ENCODE data around the gene KIFC3. TPM values are rescaled to one million over a fixed set of nuclear protein-coding genes. Genes with fewer than 3 reads are reported as not detected.

The KIFC3 gene
- total and polyA plus RNA-seq, 2 donors (not counting 1 experiment from before 2014, with no cell fraction given), result 13.8 to 44.9 TPM

- no peak for DNase-seq (ENCODE audit: low read depth in 2 of 2)
- Histone ChIP-seq H3K4me2 (ENCODE audit: extremely low read depth, insufficient read depth, low read length) (no peak overlapping the region), H3K79me2 (ENCODE audit: control insufficient read depth, insufficient read depth, low read length) (no peaks in the 10 kb centered on the region), H2AFZ (ENCODE audit: low read length) (no peak overlapping the region), H3K36me3 (ENCODE audit: control insufficient read depth, insufficient read depth, low read length) (peaks cover 2% of the 10 kb centered on the region), H3K4me1 (ENCODE audit: control insufficient read depth, extremely low read depth, insufficient read depth, low read length) (no peaks in the 10 kb centered on the region), H3K9me3 (ENCODE audit: control insufficient read depth, insufficient read depth, low read depth, low read length) (no peaks in the 10 kb centered on the region), H3K27me3 (ENCODE audit: control insufficient read depth, insufficient read depth, low read length) (no peaks in the 10 kb centered on the region), H3K9ac (ENCODE audit: insufficient read depth, low read length) (no peak overlapping the region), H3K27ac (ENCODE audit: insufficient read depth, low read length) (no peak overlapping the region), H3K4me3 (replicated peaks in 1 of 4; ENCODE audit: control extremely low read depth in 1 of 4, insufficient read depth in 1 of 4, low read depth in 3 of 4, low read length in 4 of 4) (no peak overlapping the region), H4K20me1 (ENCODE audit: control insufficient read depth, extremely low read depth, insufficient read depth, low read length) (no peaks in the 10 kb centered on the region)
- TF ChIP-seq EZH2 (IDR thresholded peaks at IDR 0.05; ENCODE audit: low read length, missing control alignments), result no peak
- TF ChIP-seq, protein P1, sequence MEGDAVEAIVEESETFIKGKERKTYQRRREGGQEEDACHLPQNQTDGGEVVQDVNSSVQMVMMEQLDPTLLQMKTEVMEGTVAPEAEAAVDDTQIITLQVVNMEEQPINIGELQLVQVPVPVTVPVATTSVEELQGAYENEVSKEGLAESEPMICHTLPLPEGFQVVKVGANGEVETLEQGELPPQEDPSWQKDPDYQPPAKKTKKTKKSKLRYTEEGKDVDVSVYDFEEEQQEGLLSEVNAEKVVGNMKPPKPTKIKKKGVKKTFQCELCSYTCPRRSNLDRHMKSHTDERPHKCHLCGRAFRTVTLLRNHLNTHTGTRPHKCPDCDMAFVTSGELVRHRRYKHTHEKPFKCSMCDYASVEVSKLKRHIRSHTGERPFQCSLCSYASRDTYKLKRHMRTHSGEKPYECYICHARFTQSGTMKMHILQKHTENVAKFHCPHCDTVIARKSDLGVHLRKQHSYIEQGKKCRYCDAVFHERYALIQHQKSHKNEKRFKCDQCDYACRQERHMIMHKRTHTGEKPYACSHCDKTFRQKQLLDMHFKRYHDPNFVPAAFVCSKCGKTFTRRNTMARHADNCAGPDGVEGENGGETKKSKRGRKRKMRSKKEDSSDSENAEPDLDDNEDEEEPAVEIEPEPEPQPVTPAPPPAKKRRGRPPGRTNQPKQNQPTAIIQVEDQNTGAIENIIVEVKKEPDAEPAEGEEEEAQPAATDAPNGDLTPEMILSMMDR (conservative IDR thresholded peaks at IDR 0.05 in 1 of 2, IDR thresholded peaks at IDR 0.05 in 1 of 2; ENCODE audit: low read depth in 1 of 2, low read length in 2 of 2), result no peak
Observed at GRCh38 chr16:57748596-57748995, 53.7 kb downstream of the KIFC3 start.

- TF ChIP-seq EZH2 (IDR thresholded peaks at IDR 0.05; ENCODE audit: low read length, missing control alignments), result no peak
- TF ChIP-seq, protein P1 (conservative IDR thresholded peaks at IDR 0.05 in 1 of 2, IDR thresholded peaks at IDR 0.05 in 1 of 2; ENCODE audit: low read depth in 1 of 2, low read length in 2 of 2), result no peak
- Histone ChIP-seq H3K9me3 (ENCODE audit: control insufficient read depth, insufficient read depth, low read depth, low read length) (no peaks in the 10 kb centered on the region), H4K20me1 (ENCODE audit: control insufficient read depth, extremely low read depth, insufficient read depth, low read length) (no peaks in the 10 kb centered on the region), H3K9ac (ENCODE audit: insufficient read depth, low read length) (no peak overlapping the region), H3K27ac (ENCODE audit: insufficient read depth, low read length) (no peak overlapping the region), H3K79me2 (ENCODE audit: control insufficient read depth, insufficient read depth, low read length) (no peaks in the 10 kb centered on the region), H3K4me2 (ENCODE audit: extremely low read depth, insufficient read depth, low read length) (no peak overlapping the region), H2AFZ (ENCODE audit: low read length) (no peak overlapping the region), H3K4me3 (replicated peaks in 1 of 4; ENCODE audit: control extremely low read depth in 1 of 4, insufficient read depth in 1 of 4, low read depth in 3 of 4, low read length in 4 of 4) (no peak overlapping the region), H3K4me1 (ENCODE audit: control insufficient read depth, extremely low read depth, insufficient read depth, low read length) (no peaks in the 10 kb centered on the region), H3K27me3 (ENCODE audit: control insufficient read depth, insufficient read depth, low read length) (no peaks in the 10 kb centered on the region), H3K36me3 (ENCODE audit: control insufficient read depth, insufficient read depth, low read length) (no peaks in the 10 kb centered on the region)
- DNase-seq (ENCODE audit: low read depth in 2 of 2), result no peak
Observed at GRCh38 chr16:57747996-57748395, 54.3 kb downstream of the KIFC3 start.

DNA sequence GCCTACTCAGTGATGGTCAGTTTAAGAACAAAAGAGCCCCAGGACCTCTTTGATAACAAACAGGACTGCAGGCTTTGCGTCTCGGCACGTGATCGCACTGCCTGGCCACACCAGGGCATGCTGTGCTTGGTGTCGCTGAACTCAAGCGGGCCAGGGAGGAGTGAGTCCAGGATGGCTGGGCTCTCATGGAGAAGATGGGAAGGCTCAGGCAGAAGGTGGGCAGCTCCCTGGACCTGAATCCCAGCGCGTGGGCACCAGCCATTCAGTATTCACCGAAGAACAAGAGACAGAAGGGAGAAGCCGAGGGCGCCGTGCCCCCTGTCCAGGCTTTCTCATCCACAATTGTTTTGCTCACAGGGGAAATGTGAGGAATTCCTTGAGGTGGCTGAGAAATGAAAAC is 54.8 kb downstream of the KIFC3 start:
- no peaks in the 10 kb centered on the region for H3K27me3 ChIP-seq (ENCODE audit: control insufficient read depth, insufficient read depth, low read length)
- H3K79me2 ChIP-seq (ENCODE audit: control insufficient read depth, insufficient read depth, low read length), result no peaks in the 10 kb centered on the region
- no peak overlapping the region for H3K9ac ChIP-seq (ENCODE audit: insufficient read depth, low read length)
- no peaks in the 10 kb centered on the region for H3K4me1 ChIP-seq (ENCODE audit: control insufficient read depth, extremely low read depth, insufficient read depth, low read length)
- no peaks in the 10 kb centered on the region for H3K9me3 ChIP-seq (ENCODE audit: control insufficient read depth, insufficient read depth, low read depth, low read length)
- no peak overlapping the region for H3K27ac ChIP-seq (ENCODE audit: insufficient read depth, low read length)
- H4K20me1 ChIP-seq (ENCODE audit: control insufficient read depth, extremely low read depth, insufficient read depth, low read length), result no peaks in the 10 kb centered on the region
- TF ChIP-seq EZH2 (IDR thresholded peaks at IDR 0.05; ENCODE audit: low read length, missing control alignments), result no peak
- TF ChIP-seq, protein P1 (conservative IDR thresholded peaks at IDR 0.05 in 1 of 2, IDR thresholded peaks at IDR 0.05 in 1 of 2; ENCODE audit: low read depth in 1 of 2, low read length in 2 of 2), result no peak
- H3K4me2 ChIP-seq (ENCODE audit: extremely low read depth, insufficient read depth, low read length), result no peak overlapping the region
- H3K36me3 ChIP-seq (ENCODE audit: control insufficient read depth, insufficient read depth, low read length), result no peaks in the 10 kb centered on the region
- no peak overlapping the region for H2AFZ ChIP-seq (ENCODE audit: low read length)
- DNase-seq (ENCODE audit: low read depth in 2 of 2), result no peak
- H3K4me3 ChIP-seq (replicated peaks in 1 of 4; ENCODE audit: control extremely low read depth in 1 of 4, insufficient read depth in 1 of 4, low read depth in 3 of 4, low read length in 4 of 4), result no peak overlapping the region
